Measurements from ENCODE around the gene MYMX.

Gene MYMX

DNA sequence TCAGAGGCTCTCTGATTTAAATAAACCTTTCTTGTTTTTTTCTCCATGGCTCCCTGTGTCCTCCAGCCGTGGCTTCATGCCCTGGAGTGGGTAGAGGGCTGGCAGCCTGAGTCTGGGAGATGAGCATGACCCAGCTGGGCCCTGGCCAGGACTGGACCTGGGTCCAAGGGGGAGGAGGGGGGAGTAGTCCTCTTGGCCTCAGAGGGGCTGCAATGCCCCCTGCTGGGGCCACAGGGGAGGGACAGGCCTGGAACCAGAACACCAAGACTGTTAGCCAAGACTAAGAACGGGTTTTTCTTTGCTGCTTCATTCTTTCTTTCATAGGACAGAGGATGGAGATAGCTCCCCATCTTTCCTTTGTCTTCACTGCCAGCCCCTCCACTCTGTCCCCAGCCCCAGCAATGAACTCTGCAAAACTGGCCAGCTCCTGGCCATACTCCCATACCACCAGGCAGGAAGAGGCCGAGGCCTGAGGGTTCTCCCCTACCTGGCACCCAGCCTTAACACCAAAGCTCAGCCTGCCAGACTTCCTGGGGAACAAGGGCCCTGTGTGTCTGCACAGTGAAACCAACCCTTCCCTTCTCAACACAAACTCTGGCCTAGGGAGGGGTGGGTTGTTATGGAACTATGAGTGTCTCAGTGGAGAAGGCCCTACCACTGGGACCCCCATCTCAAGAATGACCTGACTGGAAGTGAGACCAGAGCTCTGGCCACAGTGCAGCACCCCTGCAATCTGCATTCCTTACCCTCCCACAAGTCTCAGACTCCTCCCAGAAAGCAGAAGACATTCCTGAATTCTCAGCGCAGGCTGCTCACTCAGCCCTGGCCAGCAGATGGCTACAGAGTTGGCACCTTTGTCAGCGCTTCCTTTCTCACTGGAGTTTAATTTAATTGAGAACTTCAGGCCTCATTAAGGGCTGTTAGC is 17.6 kb downstream of the MYMX start:
- DNase-seq, result no peak

DNA sequence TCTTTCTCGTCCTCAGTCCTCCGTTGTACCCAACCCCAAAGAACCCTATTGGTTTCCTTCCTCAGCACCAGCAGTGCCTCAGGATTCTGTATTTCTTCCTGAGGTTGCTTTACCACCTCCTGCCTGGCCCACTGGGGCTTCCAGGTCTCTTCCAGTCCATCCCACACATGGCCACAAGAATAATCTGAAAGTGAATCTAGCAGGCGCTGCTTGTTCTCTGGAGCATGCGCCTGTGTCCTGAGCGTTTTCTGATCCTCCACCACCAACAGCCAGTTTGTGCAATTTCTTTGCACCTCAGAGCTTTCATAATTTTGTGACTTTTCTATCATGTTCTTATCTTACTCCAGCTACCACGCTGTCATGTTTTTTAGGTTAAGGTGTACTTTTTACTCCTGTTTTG is 18.5 kb downstream of the MYMX start:
- DNase-seq, result no peak

DNA sequence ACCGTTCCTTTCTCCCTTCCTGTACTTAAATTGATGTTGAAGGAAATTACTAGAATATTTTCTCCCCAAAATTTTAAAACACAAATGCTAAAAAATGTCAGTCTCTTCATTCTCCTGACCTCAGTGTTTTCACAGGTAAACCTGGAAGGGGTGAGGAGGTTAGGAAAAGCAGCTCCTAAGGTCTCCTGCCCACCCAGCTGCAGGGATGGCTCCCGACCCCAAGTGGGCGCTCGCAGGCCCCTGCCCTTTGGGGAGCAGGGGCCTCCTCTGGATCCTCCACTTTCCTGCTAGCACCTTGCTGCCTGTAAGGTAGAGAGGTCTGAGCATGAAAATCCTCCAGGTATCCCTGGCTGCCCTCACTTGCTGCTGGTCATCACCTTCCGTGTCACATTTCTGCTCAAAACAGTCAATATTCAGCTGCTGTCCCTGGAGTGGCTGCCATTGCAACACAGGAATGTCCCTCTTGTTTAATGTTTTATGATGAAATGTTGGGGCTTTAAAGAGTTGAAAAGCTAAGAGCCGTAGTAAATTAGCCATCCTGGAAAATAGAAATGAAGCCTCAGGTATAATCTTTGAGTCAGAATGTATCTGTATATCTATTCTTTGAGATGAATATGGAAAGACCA is 19.3 kb downstream of the MYMX start:
- DNase-seq, result no peak

DNA sequence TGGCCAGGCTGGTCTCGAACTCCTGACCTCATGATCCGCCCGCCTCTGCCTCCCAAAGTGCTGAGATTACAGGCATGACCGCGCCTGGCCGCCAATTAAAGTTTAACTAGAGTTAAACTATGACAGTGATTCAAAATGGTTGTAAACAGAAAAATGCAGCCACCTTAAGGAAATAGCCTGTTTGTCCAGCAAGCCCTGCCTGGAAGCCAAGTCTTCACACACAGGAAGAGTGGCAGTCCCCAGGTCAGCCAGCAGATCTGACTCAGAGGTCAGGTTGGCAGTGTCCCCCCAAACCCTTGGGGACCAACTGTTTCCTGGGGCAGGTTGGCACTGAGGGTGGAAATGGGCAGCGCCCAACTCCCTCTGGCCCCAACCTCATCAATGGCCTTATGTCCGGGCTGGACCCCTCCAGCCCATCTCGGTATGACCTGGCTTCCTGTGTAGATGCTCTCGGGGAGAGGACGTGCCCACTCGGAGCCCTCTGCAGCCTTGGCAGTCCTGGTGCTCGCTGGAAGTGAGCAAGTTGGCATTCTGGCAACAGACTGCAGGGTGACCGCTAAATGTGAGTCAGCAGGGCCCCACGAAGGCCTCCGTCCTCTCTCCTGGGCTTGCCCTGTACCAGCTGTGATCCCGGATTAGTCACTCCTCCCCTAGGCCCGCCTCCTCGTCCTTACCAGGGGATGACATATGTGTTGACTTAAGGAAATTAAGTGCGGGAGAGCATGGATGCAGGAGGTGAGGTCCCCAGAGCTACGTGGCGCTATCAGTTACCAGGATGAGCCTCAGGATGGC is 20.5 kb downstream of the MYMX start:
- DNase-seq, result peak; percentile 83

DNA sequence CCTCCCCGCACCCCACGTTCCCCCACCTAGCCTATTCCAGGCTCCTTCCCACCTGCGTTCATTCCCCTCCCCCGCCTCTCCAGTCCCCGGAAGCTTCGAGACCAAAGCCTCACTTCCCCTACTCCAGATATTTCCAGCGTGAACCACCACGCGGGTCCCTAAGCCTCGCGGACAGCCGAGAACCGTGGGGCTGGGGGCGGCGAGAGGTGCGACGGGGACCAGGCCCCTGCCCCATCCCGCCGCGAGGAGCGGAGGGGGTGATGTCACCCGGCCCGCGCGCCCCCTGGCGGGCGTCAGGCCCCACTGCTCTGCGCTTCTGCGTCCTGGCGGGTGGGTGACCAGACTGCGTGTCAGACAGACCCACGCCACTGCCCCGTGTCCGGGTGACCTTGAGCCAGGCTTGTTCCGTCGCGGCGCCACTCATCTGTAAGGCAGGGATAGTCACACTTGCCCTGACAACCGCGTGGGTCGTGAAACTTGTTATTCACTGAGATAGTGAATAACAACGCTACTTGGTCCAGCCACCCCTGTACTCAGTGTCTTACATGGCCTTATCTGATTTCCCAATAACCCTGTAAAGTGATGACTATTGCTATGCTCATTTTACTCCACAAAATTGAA is 21.2 kb downstream of the MYMX start:
- peak; percentile 78 for DNase-seq

DNA sequence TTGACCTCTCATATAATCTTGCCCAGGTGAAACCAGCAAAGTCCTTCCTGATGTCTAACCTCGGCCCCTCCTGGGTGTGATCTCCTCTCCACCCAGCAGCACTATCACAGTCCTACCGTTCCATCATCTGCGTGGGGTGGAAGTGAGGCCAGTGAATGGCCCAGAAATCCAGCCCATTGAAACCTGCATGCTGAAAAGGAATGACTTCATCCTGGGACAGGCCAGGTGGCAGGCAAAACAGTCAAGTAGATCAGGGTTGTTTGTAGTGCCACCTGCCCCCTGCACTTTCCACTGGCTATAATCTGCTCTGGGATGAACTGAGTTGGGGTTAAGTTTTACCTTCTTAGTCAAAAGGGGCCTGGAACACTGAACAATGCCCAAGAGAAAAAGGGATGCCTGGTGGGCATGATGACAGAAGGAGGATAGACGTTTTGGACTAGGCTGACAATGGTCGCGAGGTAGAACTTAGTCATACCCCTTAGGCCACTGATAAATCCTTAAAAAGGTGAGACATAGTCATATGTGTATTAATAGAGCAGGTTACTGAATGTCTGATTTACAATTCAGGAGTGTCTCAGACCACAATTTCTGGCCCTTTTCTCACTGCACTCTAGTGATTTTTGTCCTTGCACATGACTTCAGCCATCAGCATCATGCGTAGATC is 22.1 kb downstream of the MYMX start:
- no peak for DNase-seq

DNA sequence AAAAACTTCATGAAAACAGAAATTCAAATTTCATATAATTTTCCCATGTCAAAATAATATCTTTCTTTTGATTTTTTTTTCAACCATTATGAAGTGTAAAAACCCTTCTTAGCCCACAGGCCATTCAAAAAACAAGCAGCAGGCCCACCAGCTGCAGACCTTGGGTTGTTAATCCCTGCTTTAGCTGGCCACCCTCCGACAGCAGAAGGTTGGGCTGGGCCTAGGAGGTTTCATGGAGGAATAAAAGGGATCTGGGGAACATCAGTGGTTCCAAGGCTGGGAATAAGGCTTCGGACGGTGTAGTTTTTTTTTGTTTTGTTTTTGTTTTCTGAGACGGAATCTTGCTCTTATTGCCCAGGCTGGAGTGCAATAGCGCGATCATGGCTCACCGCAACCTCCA is 26.6 kb downstream of the MYMX start:
- no peak for DNase-seq

DNA sequence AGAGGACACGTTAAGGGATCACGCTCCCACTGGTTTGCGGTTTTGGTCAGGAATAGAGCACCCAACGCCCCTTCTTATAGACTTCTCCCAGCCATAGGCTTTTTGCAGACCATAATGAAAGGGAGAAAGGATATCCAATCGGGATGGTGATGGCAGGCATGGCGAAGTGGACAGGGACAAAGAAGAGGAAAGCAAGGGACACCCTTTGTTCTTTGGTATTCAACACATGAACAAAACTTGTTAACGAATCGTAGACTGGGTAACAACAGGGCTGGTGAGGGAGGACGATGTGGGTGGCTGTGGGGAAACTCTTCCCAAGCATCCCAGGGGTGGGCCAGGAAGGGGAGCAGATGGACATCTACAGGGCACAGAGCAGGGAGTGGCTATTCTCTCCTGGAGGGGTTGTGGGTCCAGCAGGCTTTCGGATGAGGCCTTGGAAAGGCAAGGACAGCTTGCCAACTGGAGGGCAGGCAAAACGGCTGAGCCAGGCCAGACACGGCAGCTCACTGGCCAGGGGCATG is 28.7 kb downstream of the MYMX start:
- DNase-seq, result no peak

DNA sequence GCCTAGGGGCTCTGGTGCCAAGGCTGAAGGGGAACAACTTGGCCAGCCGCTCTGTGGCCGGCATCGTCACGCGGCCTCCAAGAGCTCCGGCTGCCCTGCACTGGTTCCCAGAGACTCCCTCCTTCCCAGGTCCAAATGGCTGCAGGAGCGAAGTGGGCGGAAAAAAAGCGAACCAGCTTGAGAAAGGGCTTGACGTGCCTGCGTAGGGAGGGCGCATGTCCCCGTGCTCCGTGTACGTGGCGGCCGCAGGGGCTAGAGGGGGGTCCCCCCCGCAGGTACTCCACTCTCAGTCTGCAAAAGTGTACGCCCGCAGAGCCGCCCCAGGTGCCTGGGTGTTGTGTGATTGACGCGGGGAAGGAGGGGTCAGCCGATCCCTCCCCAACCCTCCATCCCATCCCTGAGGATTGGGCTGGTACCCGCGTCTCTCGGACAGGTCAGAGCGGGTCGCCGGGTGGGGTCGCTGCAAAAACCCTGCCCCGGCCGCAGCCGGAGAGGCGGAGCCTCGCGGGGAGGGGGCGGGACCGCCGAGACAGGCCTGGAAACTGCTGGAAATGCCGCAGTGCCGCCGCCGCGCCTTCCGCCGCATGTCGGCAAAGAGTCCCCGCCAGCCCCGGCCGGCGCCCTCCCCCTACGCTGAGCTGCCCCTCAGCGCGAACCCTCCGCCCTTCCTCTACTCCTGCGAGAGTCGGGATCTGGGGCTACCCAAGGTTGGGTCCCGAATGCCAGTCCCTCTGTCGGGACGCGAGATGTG is 29.4 kb downstream of the MYMX start:
- DNase-seq, result peak; percentile 84

DNA sequence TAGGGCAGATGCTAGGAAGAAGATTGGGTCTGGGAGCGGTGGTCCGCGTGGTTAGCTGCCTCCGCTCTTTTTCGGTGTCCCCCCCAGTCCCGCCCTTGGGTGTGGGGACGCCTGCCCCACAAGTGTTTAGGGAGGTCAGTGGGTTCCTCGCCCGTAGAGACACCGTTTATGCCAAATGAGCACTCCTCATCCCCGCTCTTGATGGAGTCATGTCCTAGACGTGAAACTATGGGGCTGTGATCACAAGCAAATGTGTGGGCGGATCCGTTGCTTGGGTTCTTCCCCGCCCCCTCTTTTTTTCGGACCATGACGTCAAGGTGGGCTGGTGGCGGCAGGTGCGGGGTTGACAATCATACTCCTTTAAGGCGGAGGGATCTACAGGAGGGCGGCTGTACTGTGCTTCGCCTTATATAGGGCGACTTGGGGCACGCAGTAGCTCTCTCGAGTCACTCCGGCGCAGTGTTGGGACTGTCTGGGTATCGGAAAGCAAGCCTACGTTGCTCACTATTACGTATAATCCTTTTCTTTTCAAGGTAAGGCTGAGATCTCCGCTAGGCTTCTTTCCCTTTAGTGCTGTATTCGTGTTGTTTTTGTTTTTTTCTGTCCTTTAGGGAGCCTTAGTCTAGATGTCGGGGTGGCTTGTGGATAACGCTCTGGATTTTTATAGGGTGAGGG is 30.1 kb downstream of the MYMX start, which contains the start of gene HSP90AB1:
HSP90AB1 (plus strand) TSS at position 439 of the 675 bp plus-strand sequence. CDS start 1,529 bp downstream, outside the sequence.
- DNase-seq, result peak; percentile 98

DNA sequence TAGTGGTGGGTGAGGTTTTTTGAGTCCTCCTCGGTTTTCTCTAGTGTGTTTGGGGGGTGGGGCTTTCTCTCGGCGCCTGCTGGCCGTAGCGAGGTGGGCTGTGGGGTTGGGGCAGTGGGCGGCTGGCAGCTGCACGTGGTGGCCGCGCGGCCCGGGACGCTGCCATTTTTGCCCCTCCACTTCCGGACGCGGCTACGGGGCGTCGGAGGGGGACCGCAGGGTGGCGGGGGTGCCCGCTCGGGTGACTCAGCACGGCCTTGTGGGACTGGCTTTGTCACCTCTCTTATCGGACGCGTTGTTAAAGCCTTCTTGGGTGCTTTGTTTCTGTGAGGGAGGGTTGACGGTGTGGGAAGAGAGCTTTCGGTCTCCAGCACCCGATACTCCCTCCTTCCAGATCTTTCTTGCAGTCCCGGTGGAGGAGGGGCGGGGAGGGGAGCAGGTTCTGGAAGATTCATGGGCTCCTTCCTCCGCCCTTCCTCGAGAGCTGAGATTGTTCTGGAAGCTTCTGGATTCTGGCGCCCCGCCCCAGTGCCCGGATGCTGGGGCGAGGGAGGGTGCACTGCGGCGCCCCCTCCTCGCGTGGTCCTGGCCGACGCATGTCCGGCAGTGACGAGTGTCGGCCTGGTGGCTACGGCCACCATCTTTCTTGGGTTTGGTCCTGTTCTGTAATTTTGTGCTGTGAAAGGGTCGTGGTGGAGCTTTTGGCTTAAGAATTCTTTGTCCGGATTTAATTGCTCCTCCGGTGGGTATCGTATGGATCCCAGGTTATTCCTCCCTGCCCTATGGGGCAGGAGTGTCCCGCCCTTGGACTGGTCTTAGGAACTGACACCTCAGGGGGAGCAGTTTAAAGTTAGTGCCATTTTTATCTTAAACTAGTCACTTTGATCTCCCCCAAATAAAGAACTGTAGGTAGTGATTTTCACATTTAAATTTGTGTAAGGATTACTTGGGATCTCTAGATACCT is 30.9 kb downstream of the MYMX start:
- peak; percentile 84 for DNase-seq

DNA sequence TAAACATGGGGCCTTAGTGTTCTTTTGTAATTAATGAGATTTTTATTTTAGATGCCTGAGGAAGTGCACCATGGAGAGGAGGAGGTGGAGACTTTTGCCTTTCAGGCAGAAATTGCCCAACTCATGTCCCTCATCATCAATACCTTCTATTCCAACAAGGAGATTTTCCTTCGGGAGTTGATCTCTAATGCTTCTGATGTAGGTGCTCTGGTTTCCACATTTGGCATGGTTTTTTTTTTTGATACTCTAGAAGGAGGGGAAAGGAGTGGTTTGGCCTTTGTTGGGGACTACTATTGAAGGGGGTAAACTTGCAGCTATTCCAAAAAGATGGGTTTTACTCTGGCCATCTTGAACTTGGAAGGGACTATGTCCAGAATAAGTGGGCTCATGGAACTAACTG is 31.9 kb downstream of the MYMX start:
- no peak for DNase-seq

DNA sequence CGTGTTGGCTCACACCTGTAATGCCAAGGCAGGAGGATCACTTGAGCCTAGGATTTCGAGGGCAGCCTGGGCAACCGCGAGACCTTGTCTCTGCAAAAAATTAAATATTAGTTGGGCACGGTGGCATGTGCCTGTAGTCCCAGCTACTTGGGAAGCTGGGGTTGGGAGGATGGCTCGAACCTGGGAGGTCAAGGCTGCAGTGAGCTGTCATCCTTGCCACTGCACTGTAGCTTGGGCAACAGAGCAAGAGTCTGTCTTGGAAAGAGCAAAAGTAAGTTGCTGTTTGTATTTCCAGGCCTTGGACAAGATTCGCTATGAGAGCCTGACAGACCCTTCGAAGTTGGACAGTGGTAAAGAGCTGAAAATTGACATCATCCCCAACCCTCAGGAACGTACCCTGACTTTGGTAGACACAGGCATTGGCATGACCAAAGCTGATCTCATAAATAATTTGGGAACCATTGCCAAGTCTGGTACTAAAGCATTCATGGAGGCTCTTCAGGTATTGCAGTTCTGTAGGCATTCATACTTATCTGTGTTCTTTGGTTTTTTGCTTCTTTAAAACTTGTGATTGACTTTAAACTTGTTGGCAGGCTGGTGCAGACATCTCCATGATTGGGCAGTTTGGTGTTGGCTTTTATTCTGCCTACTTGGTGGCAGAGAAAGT is 32.5 kb downstream of the MYMX start:
- no peak for DNase-seq

DNA sequence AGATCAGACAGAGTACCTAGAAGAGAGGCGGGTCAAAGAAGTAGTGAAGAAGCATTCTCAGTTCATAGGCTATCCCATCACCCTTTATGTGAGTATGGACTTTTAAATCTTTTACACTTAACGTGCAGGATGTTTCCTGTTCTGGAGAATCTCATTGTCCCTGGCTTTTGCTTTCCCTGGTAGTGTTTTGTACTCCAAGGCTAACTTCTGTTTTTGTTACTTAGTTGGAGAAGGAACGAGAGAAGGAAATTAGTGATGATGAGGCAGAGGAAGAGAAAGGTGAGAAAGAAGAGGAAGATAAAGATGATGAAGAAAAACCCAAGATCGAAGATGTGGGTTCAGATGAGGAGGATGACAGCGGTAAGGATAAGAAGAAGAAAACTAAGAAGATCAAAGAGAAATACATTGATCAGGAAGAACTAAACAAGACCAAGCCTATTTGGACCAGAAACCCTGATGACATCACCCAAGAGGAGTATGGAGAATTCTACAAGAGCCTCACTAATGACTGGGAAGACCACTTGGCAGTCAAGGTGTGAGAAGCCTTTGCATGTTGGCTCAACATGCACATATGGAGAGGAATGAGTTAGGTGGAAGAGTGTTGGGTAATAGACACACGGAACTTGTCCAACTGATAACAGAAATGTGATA is 33.5 kb downstream of the MYMX start:
- no peak for DNase-seq

DNA sequence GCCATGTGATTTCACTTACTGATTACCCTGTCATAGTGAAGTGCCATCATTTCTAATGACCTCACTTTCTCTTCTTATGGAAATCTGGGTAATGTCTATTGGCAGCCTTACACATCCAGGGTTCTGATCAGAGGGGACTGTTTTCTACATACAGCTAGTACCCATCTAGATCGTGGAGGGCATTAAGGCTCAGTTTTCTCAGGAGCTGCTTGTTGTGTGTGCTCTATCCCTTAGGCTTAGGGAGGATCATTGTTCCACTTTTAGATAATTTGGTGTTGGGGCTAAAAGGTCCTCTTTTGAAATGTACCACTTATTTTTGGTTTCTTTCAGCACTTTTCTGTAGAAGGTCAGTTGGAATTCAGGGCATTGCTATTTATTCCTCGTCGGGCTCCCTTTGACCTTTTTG is 34.0 kb downstream of the MYMX start:
- DNase-seq, result no peak

DNA sequence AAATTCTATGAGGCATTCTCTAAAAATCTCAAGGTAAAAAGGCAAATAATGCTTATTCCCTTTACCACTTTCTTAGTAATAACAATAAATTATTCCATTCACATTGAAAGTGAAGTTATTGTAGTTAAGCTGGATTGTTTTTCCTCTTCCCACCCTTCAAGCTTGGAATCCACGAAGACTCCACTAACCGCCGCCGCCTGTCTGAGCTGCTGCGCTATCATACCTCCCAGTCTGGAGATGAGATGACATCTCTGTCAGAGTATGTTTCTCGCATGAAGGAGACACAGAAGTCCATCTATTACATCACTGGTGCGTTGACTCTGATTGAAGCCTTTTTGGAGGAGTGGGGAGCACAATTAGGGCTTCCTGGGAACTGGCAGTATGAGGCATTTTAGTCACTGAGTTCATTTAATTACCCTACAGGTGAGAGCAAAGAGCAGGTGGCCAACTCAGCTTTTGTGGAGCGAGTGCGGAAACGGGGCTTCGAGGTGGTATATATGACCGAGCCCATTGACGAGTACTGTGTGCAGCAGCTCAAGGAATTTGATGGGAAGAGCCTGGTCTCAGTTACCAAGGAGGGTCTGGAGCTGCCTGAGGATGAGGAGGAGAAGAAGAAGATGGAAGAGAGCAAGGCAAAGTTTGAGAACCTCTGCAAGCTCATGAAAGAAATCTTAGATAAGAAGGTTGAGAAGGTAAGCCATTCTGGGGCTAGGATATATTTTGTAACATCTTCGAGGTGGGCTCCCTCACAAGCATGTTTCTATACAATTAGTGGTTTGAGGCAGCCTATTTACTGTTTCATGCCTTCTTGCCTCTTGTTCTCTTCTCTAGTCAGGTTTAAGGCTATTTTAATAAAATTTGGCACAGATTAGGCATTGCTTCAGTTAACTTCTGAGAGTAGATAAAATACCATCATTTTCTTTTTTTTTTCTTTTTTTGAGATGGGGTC is 35.1 kb downstream of the MYMX start:
- no peak for DNase-seq
